GM18517 (cell line): ENCODE data around the gene CCZ1B.
"Not testable (repeated sequence)": the region's sequence is repeated elsewhere in the genome, so short reads cannot be mapped to it uniquely, and the experiment has no call there.

Experiments used
- ATAC-seq: cut with Tn5 transposase; IDR thresholded peaks from one replicate; pipeline ENCODE4 v1.9.1; 2021; ENCODE audit warnings: mild to moderate bottlenecking, moderate library complexity; ENCODE audit not compliant: unreplicated experiment

Gene CCZ1B

DNA sequence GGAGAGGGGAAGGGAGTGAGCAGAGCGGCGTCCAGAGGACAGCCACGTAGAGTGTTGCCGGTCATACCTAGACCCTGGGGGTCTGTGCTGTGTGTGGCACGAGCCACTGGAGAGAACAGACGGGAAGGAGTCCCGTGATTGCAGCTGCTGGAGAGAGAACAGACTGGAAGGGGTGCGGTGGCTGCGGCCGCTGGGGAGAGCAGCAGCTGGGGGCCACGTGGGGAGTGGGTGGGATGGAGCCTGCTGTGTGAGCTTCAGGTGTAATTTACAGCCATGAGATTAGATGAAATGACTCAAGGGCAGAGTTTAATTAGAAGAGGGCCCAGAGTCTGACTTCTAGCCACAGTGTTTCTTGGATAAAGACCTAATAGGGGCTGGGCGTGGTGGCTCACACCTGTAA is 76.7 kb downstream of the CCZ1B start:
- not testable (repeated sequence) for ATAC-seq
